Fibroblast of skin of abdomen (primary cell): Measurements from ENCODE around the gene PDCD10. TPM values are rescaled to one million over a fixed set of nuclear protein-coding genes. Genes with fewer than 3 reads are reported as not detected.

Source experiments
- DNase-seq: peaks from one replicate; pipeline ENCODE4 v3.0.0-alpha.2; 2013
- polyA plus RNA-seq, 2 experiments: library from polyadenylated mRNA; unstranded; fragments of 120-200 nt; gene quantifications; one replicate each; pipeline ENCODE4 v1.2.1, GENCODE V29; 2013; ENCODE audit not compliant: insufficient read length in 2 of 2

The PDCD10 gene
- 48.5 TPM for polyA plus RNA-seq (2013, experiment 1 of 2; ENCODE audit: insufficient read length)
- polyA plus RNA-seq (2013, experiment 2 of 2; ENCODE audit: insufficient read length) = 44.5 TPM

GRCh38 chr3:167734498-167735232, at the start of gene PDCD10:
Gene PDCD10, minus strand, starts transcription at chr3:167734892. Its CDS starts 14,735 bp downstream, at chr3:167720157.
- peak; percentile 98 for DNase-seq

GRCh38 chr3:167783781-167784180, 49.1 kb upstream of the PDCD10 start:
- no peak for DNase-seq

- DNase-seq = no peak
These were observed 45.7 kb upstream of the PDCD10 start for GRCh38 chr3:167780214-167780883.

GRCh38 chr3:167777356-167777755, 42.7 kb upstream of the PDCD10 start:
- no peak for DNase-seq

- no peak for DNase-seq
These were observed 41.5 kb upstream of the PDCD10 start for GRCh38 chr3:167776066-167776685.

- no peak for DNase-seq
These were observed 38.9 kb upstream of the PDCD10 start for GRCh38 chr3:167773584-167773983.

GRCh38 chr3:167772992-167773391, 38.3 kb upstream of the PDCD10 start:
- DNase-seq = no peak

GRCh38 chr3:167762296-167762695, 27.6 kb upstream of the PDCD10 start:
- DNase-seq = no peak

- DNase-seq = no peak
These were observed 26.6 kb upstream of the PDCD10 start for GRCh38 chr3:167761302-167761701.

GRCh38 chr3:167754049-167754448, 19.4 kb upstream of the PDCD10 start:
- no peak for DNase-seq

GRCh38 chr3:167750272-167750971, 15.7 kb upstream of the PDCD10 start:
- no peak for DNase-seq

- DNase-seq = no peak
These were observed 15.0 kb upstream of the PDCD10 start for GRCh38 chr3:167749728-167750127.

- DNase-seq = no peak
These were observed 14.5 kb upstream of the PDCD10 start for GRCh38 chr3:167749209-167749608.

- peak; percentile 1 for DNase-seq
These were observed 9.1 kb upstream of the PDCD10 start for GRCh38 chr3:167743799-167744198.

GRCh38 chr3:167742338-167742737, 7.6 kb upstream of the PDCD10 start:
- no peak for DNase-seq

- DNase-seq = peak; percentile 9
These were observed 6.4 kb upstream of the PDCD10 start for GRCh38 chr3:167740961-167741587.

GRCh38 chr3:167739190-167739810, 4.6 kb upstream of the PDCD10 start:
- no peak for DNase-seq

GRCh38 chr3:167738037-167738436, 3.3 kb upstream of the PDCD10 start:
- DNase-seq = no peak

GRCh38 chr3:167736997-167737396, 2.3 kb upstream of the PDCD10 start:
- DNase-seq = no peak

GRCh38 chr3:167736264-167736787, 1.6 kb upstream of the PDCD10 start:
- no peak for DNase-seq
